NCI-H446 treated with DMSO at 0.1 percent for 48 hours (cell line): ENCODE measurements around the gene CD86.
"Not testable (repeated sequence)": the region's sequence is repeated elsewhere in the genome, so short reads cannot be mapped to it uniquely, and the experiment has no call there.

Source experiments
- DNase-seq: peaks from one replicate; lab custom pipeline; 2025; lab: John Stamatoyannopoulos, UW

The CD86 gene

DNA sequence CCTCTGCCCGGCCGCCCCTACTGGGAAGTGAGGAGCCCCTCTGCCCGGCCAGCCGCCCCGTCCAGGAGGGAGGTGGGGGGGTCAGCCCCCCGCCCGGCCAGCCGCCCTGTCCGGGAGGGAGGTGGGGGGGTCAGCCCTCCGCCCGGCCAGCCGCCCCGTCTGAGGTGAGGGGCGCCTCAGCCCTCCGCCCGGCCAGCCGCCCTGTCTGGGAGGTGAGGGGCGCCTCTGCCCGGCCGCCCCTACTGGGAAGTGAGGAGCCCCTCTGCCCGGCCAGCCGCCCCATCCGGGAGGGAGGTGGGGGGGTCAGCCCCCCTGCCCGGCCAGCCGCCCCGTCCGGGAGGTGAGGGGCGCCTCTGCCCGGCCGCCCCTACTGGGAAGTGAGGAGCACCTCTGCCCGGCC, 109.8 kb downstream of the CD86 start:
- not testable (repeated sequence) for DNase-seq

DNA sequence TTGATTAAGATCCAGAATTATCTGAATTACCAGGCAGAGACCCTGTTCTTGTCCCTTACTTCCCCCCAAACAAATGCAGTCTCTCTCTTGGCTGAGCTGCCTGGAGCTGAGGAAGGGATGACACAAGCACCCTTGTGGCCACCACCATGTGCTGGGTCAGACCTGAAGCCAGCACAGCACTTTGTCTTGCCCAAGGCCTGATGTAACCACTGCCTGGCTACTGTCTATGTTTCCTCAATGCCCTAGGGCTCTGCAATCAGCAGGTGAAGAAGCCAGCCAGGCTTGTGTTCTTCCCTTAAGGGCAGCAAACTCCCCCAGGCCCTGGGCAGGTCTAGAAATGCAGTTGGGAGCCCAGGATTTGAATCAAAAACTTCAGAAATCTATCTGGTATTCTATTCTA, 112.5 kb downstream of the CD86 start:
- no peak for DNase-seq

DNA sequence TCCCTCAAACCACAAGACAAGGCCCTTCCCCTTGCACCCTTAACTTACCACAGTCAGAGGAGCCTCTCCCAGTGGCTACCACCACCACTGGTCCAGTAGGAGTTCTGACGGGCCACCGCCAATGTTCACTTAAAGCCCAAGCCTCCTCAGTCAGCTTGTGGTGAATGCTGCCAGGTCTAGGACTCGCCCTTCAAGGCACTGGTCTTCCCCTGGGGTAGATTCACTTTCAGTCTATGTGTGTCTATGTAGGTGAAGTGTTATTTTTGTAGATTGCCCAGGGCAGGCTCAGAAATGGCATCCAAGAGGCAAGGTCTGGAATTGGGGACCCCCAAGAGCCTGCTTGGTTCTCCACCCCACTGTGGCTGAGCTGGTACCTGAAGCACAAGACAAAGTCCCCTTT, 112.9 kb downstream of the CD86 start:
- no peak for DNase-seq

DNA sequence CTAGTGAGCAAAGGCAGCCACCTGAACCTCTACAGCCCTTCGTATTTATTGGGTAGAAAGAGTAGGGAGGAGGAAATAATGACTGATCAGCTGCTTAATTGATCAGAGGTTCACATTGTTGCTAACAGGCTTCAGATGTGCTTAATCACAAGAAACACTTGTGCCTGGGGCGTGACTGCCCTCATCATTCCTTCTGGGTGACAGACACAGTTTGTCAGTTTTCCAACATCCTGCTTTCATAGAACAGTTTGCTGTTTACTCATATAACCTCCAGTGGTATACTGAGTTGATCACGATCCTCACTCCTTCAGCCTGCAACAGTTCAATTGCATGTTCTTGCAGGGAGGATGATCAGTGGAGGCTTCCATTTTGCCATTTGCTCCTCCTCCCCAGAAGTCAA, 114.7 kb downstream of the CD86 start:
- no peak for DNase-seq
